HG03520 (cell line): ENCODE data around the gene UBIAD1.

Experiments used
- ATAC-seq: cut with Tn5 transposase; IDR thresholded peaks from one replicate; pipeline ENCODE4 v1.9.1; 2021; ENCODE audit warnings: mild to moderate bottlenecking, moderate library complexity; ENCODE audit not compliant: unreplicated experiment

The UBIAD1 gene

GRCh38 chr1:11337580-11338073, 64.6 kb downstream of the UBIAD1 start:
- ATAC-seq = no peak
